Islet precursor cell (in vitro differentiated cells): Measurements from ENCODE around the gene FPR1.
"Not testable (repeated sequence)": the region's sequence is repeated elsewhere in the genome, so short reads cannot be mapped to it uniquely, and the experiment has no call there.

Source experiments
- DNase-seq: peaks from one replicate; pipeline ENCODE4 v3.0.0-alpha.2; 2018

FPR1 gene

GRCh38 chr19:51777570-51778462, 26.1 kb upstream of the FPR1 start:
- DNase-seq: peak; percentile 72

- DNase-seq: not testable (repeated sequence)
Observed at GRCh38 chr19:51776561-51776960, 24.9 kb upstream of the FPR1 start.

GRCh38 chr19:51772977-51773376, 21.3 kb upstream of the FPR1 start:
- no peak for DNase-seq

- no peak for DNase-seq
Observed at GRCh38 chr19:51771376-51772130, 19.9 kb upstream of the FPR1 start.

- no peak for DNase-seq
Observed at GRCh38 chr19:51766461-51766860, 14.8 kb upstream of the FPR1 start.

GRCh38 chr19:51765086-51765485, 13.4 kb upstream of the FPR1 start:
- DNase-seq: no peak

GRCh38 chr19:51761696-51762095, 10.0 kb upstream of the FPR1 start:
- DNase-seq: no peak

GRCh38 chr19:51760697-51761356, 9.1 kb upstream of the FPR1 start, which contains the start of gene FPR2:
Gene FPR2, plus strand, starts transcription at chr19:51761180. Its CDS starts 7,479 bp downstream, at chr19:51768659.
- DNase-seq: no peak

GRCh38 chr19:51755571-51755970, 3.9 kb upstream of the FPR1 start:
- no peak for DNase-seq

GRCh38 chr19:51754770-51755169, 3.1 kb upstream of the FPR1 start:
- DNase-seq: peak; percentile 5

GRCh38 chr19:51754109-51754508, 2.4 kb upstream of the FPR1 start:
- DNase-seq: peak; percentile 6

GRCh38 chr19:51750400-51751094, 1.1 kb downstream of the FPR1 start:
- no peak for DNase-seq

- DNase-seq: no peak
Observed at GRCh38 chr19:51749979-51750378, 1.7 kb downstream of the FPR1 start.

- no peak for DNase-seq
Observed at GRCh38 chr19:51746731-51747130, 4.9 kb downstream of the FPR1 start.

GRCh38 chr19:51743405-51743804, 8.3 kb downstream of the FPR1 start:
- no peak for DNase-seq

- no peak for DNase-seq
Observed at GRCh38 chr19:51742789-51743188, 8.9 kb downstream of the FPR1 start.

- no peak for DNase-seq
Observed at GRCh38 chr19:51740356-51740755, 11.3 kb downstream of the FPR1 start.

GRCh38 chr19:51739466-51740213, 12.0 kb downstream of the FPR1 start:
- DNase-seq: no peak

- not testable (repeated sequence) for DNase-seq
Observed at GRCh38 chr19:51738523-51738922, 13.2 kb downstream of the FPR1 start.

GRCh38 chr19:51737924-51738323, 13.8 kb downstream of the FPR1 start:
- no peak for DNase-seq

GRCh38 chr19:51737389-51737788, 14.3 kb downstream of the FPR1 start:
- no peak for DNase-seq
